Measurements from ENCODE around the gene FAM131A. TPM values are rescaled to one million over a fixed set of nuclear protein-coding genes. Genes with fewer than 3 reads are reported as not detected.

FAM131A gene
- total and polyA plus RNA-seq, 2 of the 4 experiments (the other 2 are of a cell fraction): 10.8 to 19.5 TPM

GRCh38 chr3:184305577-184305976 is 31.8 kb upstream of the FAM131A start:
- WGBS, 2 experiments (ENCODE audit: extremely low coverage in 2 of 2, insufficient read length in 1 of 2): no CpG with 5 or more reads among the region's 1 CpG
- H3K36me3 ChIP-seq (ENCODE audit: control insufficient read depth, insufficient read depth, low read length): peaks cover 78% of the 10 kb centered on the region
- dilution Hi-C loops (cut with HindIII; ENCODE audit: low sequenced_read_pairs, unreplicated experiment): no loop called here

More at GRCh38 chr3:184305577-184305976, 31.8 kb upstream of the FAM131A start:
- no peak overlapping the region for H3K14ac ChIP-seq (replicated peaks; ENCODE audit: low read depth, low read length)
- intact Hi-C loops (cut with micrococcal nuclease): no loop called here
- peak; percentile 51; the same call in 1 of the 2 replicates for ATAC-seq (ENCODE audit: low read depth)
- no peak overlapping the region for H3K23ac ChIP-seq (ENCODE audit: low read depth, low read length)
- in situ Hi-C loops (cut with MboI; ENCODE audit: low sequenced_read_pairs): no loop called here
- H3K18ac ChIP-seq (ENCODE audit: low read depth, low read length): no peak overlapping the region
- no peak overlapping the region for H2BK5ac ChIP-seq (ENCODE audit: low read depth, low read length, poor library complexity, severe bottlenecking)
- H4K5ac ChIP-seq (ENCODE audit: low read depth, low read length): no peak overlapping the region
- H4K91ac ChIP-seq (ENCODE audit: insufficient read depth, low read depth, low read length): no peak overlapping the region
- H3K27me3 ChIP-seq (ENCODE audit: control insufficient read depth, insufficient read depth, low read length): no peaks in the 10 kb centered on the region
- no peak overlapping the region for H3K4me2 ChIP-seq (ENCODE audit: low read depth, low read length)
- H3K79me1 ChIP-seq (ENCODE audit: low read depth in 1 of 2, low read length in 2 of 2): peaks cover 40 to 46% of the 10 kb centered on the region in 2 experiments
- H2BK15ac ChIP-seq (ENCODE audit: low read depth, low read length): no peak overlapping the region
- H3K9me1 ChIP-seq (ENCODE audit: insufficient read depth, low read length): no peaks in the 10 kb centered on the region; the same call in 1 of the 2 replicates
- H3K9ac ChIP-seq (ENCODE audit: low read depth, low read length): no peak overlapping the region
- CTCF ChIA-PET: interaction anchor here (0.7 kb wide), 1 partner anchor 49 kb away, joined by 3 read pairs; no protein-coding TSS in a partner anchor
- no peak overlapping the region for H3K4ac ChIP-seq (ENCODE audit: low read depth, low read length)
- DNase-seq: peak; percentile 14
- no peaks in the 10 kb centered on the region for H3K9me3 ChIP-seq (ENCODE audit: control insufficient read depth, insufficient read depth, low read length)
- no peak for TF ChIP-seq NFE2L2 (IDR thresholded peaks at IDR 0.05; ENCODE audit: low read depth, low read length)
- no peak for TF ChIP-seq MXI1 (IDR thresholded peaks at IDR 0.05; ENCODE audit: borderline replicate concordance, low read depth, low read length)
- no peak for TF ChIP-seq CEBPB (IDR thresholded peaks at IDR 0.05; ENCODE audit: low read depth, low read length)
- TF ChIP-seq USF2 (IDR thresholded peaks at IDR 0.05; ENCODE audit: low read depth, low read length): no peak
- peak; percentile 24; the same call in 1 of the 2 replicates for TF ChIP-seq CTCF (conservative IDR thresholded peaks at IDR 0.05; ENCODE audit: low read depth, low read length)
- TF ChIP-seq RAD21 (IDR thresholded peaks at IDR 0.05; ENCODE audit: low read length): peak; percentile 28; the same call in 1 of the 2 replicates
- no peak for TF ChIP-seq RCOR1 (IDR thresholded peaks at IDR 0.05; ENCODE audit: insufficient replicate concordance, low read length)
- no peak for TF ChIP-seq MAZ (IDR thresholded peaks at IDR 0.05; ENCODE audit: borderline replicate concordance, low read depth, low read length)
- H2AFZ ChIP-seq (replicated peaks; ENCODE audit: low read length, poor library complexity): no peak overlapping the region
- H2BK20ac ChIP-seq (ENCODE audit: low read depth, low read length): no peak overlapping the region
- no peak overlapping the region for H2AK5ac ChIP-seq (ENCODE audit: low read depth, low read length)
- H2BK120ac ChIP-seq (ENCODE audit: low read depth, low read length): no peak overlapping the region
- H3K4me3 ChIP-seq (ENCODE audit: insufficient read depth, low read depth, low read length): no peak overlapping the region
- no peak overlapping the region for H3K27ac ChIP-seq (ENCODE audit: insufficient read depth, low read length)
- H3K56ac ChIP-seq (ENCODE audit: extremely low read depth, insufficient read depth, low read length): no peak overlapping the region
- H4K20me1 ChIP-seq (ENCODE audit: insufficient read depth, low read length): peaks cover 46% of the 10 kb centered on the region
- no TSS peak for BruUV-seq (replicated peaks)
- H2AK9ac ChIP-seq (replicated peaks; ENCODE audit: low read depth, low read length, poor library complexity): no peak overlapping the region
- no peaks in the 10 kb centered on the region for H3K4me1 ChIP-seq (ENCODE audit: control insufficient read depth, insufficient read depth, low read length)
- no peak overlapping the region for H4K8ac ChIP-seq (ENCODE audit: low read depth in 2 of 2, low read length in 2 of 2)
- POLR2A ChIA-PET (ENCODE audit: unreplicated experiment): no interaction called here

All from IMR-90 (cell line).